DND-41 (cell line): ENCODE measurements around the gene GLIS2.

Source experiments
- ATAC-seq: fragments of 200-7000 bp; cut with Tn5 transposase; 3 replicates; pipeline ENCODE4 v1.9.1; 2021; ENCODE audit warnings: low read depth; ENCODE audit not compliant: insufficient read depth
- DNase-seq: peaks from one replicate; pipeline ENCODE4 v3.0.0-alpha.2; 2020
- H2AFZ ChIP-seq: 2 replicates; pipeline ENCODE4 v1.6.0; 2012; ENCODE audit warnings: low read depth, low read length
- H3K27ac ChIP-seq: 2 replicates; pipeline ENCODE4 v1.5.1; 2012; ENCODE audit warnings: low read length, inconsistent platforms
- H3K27me3 ChIP-seq: fragments of 200-600 bp; sonication (generic); 2 replicates; pipeline ENCODE4 v1.6.0; 2012; ENCODE audit warnings: low read length, mild to moderate bottlenecking, inconsistent platforms; ENCODE audit not compliant: insufficient read depth, poor library complexity
- H3K36me3 ChIP-seq: 2 replicates; pipeline ENCODE4 v1.5.1; 2012; ENCODE audit warnings: low read length, inconsistent platforms; ENCODE audit not compliant: insufficient read depth
- H3K4me1 ChIP-seq: 2 replicates; pipeline ENCODE4 v1.5.1; 2012; ENCODE audit warnings: mild to moderate bottlenecking, low read length; ENCODE audit not compliant: insufficient read depth
- H3K4me2 ChIP-seq: 2 replicates; pipeline ENCODE4 v1.6.0; 2012; ENCODE audit warnings: mild to moderate bottlenecking, moderate library complexity, low read length, inconsistent platforms; ENCODE audit not compliant: insufficient read depth
- H3K4me3 ChIP-seq, 2 experiments: fragments of 200-600 bp in 1 of 2; shearing (Covaris generic) in 1 of 2; 2 replicates each; pipeline ENCODE4 v1.5.1; 2012 to 2016; ENCODE audit warnings: inconsistent platforms in 2 of 2, low read length in 2 of 2, mild to moderate bottlenecking in 2 of 2, low read depth in 1 of 2, moderate library complexity in 1 of 2
- H3K79me2 ChIP-seq: 2 replicates; pipeline ENCODE4 v1.6.0; 2012; ENCODE audit warnings: low read length, inconsistent platforms; ENCODE audit not compliant: insufficient read depth
- H3K9ac ChIP-seq: 2 replicates; pipeline ENCODE4 v1.6.0; 2012; ENCODE audit warnings: low read depth, mild to moderate bottlenecking, inconsistent platforms, low read length, moderate library complexity
- H3K9me3 ChIP-seq: 2 replicates; pipeline ENCODE4 v1.5.1; 2012; ENCODE audit warnings: low read length, moderate library complexity, mild to moderate bottlenecking, inconsistent platforms; ENCODE audit not compliant: insufficient read depth, severe bottlenecking
- H4K20me1 ChIP-seq: 2 replicates; pipeline ENCODE4 v1.6.0; 2012; ENCODE audit warnings: low read length; ENCODE audit not compliant: insufficient read depth
- EZH2 ChIP-seq: IDR thresholded peaks from 3 replicates; pipeline ENCODE4 v1.6.1; 2012; ENCODE audit warnings: borderline replicate concordance, low read depth, mild to moderate bottlenecking, moderate library complexity, low read length, inconsistent platforms; ENCODE audit not compliant: severe bottlenecking
- TF ChIP-seq, protein P1 (sequence below): IDR thresholded peaks from 2 replicates; pipeline ENCODE4 v1.5.1; 2012; ENCODE audit warnings: borderline replicate concordance, low read length, moderate library complexity, mild to moderate bottlenecking; ENCODE audit not compliant: poor library complexity, severe bottlenecking; ENCODE audit errors: extremely low read depth

Gene GLIS2

DNA sequence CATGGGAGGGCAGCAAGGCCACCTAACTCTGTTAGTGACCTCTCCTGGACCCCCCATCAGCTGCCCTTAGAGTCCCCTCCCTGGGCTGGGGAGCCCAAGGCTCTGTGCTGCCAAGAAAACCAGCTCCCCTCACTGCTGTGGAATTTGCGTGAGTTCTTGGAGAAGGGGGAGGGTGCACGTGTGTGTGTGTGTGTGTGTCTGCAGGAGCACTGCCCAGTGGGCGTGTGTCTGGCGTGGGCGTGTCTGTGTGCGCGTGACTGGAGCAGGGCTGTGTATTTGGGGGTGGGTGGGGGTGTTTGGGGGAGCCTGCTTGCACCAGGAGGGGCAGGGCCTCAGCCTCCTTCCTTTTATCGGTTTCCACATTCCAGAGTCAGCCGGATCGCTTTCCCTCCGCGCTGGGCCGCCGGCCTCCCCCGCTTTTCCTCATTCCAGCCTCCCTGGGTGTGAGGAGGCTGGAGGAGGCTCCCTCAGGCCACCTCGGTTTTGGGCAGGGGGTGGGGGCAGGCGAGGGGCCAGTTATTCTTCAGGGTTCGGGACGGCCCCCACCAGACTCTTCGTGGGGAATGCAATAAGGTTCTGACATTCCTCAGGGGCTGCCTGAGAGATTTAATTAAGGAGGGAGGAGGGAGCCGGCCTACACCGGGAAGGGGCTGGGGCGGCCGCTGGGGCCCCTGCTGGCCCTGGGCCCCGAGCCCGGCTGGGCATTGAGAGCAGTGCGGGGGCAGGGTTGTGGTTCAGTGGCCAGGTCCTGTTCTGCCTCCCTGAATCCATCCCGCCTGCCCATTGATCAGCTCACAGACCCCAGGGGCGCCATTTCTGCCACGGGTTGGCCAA is 58.3 kb downstream of the GLIS2 start:
- no peaks in the 10 kb centered on the region for H3K79me2 ChIP-seq
- no peak for DNase-seq
- no peak overlapping the region for H3K4me3 ChIP-seq
- H3K27me3 ChIP-seq: no peaks in the 10 kb centered on the region
- no peak for TF ChIP-seq EZH2
- TF ChIP-seq, protein P1, sequence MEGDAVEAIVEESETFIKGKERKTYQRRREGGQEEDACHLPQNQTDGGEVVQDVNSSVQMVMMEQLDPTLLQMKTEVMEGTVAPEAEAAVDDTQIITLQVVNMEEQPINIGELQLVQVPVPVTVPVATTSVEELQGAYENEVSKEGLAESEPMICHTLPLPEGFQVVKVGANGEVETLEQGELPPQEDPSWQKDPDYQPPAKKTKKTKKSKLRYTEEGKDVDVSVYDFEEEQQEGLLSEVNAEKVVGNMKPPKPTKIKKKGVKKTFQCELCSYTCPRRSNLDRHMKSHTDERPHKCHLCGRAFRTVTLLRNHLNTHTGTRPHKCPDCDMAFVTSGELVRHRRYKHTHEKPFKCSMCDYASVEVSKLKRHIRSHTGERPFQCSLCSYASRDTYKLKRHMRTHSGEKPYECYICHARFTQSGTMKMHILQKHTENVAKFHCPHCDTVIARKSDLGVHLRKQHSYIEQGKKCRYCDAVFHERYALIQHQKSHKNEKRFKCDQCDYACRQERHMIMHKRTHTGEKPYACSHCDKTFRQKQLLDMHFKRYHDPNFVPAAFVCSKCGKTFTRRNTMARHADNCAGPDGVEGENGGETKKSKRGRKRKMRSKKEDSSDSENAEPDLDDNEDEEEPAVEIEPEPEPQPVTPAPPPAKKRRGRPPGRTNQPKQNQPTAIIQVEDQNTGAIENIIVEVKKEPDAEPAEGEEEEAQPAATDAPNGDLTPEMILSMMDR: no peak
- no peaks in the 10 kb centered on the region for H3K4me1 ChIP-seq
- H4K20me1 ChIP-seq: peaks cover 50% of the 10 kb centered on the region
- no peak overlapping the region for H3K4me2 ChIP-seq
- H3K9ac ChIP-seq: no peak overlapping the region
- H3K27ac ChIP-seq: no peak overlapping the region
- no peak overlapping the region for H2AFZ ChIP-seq
- ATAC-seq: no peak
- peaks cover 3% of the 10 kb centered on the region; the same call in 1 of the 2 replicates for H3K36me3 ChIP-seq
- no peaks in the 10 kb centered on the region for H3K9me3 ChIP-seq

DNA sequence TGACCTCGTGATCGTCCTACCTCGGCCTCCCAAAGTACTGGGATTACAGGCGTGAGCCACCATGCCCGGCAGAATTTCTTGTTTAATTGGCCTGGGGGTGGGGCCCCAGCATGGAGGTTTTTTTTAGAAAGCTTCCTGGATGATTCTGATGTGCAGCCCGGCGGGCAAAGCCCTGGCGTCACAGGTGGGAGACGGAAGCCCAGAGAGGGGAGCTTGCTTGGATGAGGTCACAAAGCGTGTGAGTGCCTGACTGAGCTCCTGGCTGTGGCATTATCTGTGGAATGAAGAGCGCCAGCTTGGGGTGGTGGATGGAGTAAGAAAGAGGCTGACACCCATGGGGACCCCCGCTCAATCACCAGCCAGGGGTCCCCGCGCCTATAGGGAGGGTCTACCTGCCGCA is 59.9 kb downstream of the GLIS2 start:
- Histone ChIP-seq H3K4me1 (no peaks in the 10 kb centered on the region), H3K79me2 (no peaks in the 10 kb centered on the region), H3K9me3 (no peaks in the 10 kb centered on the region), H2AFZ (no peak overlapping the region), H3K4me2 (no peak overlapping the region), H3K4me3 (no peak overlapping the region), H3K27ac (no peak overlapping the region), H4K20me1 (peaks cover 48% of the 10 kb centered on the region), H3K27me3 (no peaks in the 10 kb centered on the region), H3K36me3 (peaks cover 7% of the 10 kb centered on the region), H3K9ac (no peak overlapping the region)
- ATAC-seq (no peak), DNase-seq (no peak)
- no peak for TF ChIP-seq EZH2
- TF ChIP-seq, protein P1: no peak

DNA sequence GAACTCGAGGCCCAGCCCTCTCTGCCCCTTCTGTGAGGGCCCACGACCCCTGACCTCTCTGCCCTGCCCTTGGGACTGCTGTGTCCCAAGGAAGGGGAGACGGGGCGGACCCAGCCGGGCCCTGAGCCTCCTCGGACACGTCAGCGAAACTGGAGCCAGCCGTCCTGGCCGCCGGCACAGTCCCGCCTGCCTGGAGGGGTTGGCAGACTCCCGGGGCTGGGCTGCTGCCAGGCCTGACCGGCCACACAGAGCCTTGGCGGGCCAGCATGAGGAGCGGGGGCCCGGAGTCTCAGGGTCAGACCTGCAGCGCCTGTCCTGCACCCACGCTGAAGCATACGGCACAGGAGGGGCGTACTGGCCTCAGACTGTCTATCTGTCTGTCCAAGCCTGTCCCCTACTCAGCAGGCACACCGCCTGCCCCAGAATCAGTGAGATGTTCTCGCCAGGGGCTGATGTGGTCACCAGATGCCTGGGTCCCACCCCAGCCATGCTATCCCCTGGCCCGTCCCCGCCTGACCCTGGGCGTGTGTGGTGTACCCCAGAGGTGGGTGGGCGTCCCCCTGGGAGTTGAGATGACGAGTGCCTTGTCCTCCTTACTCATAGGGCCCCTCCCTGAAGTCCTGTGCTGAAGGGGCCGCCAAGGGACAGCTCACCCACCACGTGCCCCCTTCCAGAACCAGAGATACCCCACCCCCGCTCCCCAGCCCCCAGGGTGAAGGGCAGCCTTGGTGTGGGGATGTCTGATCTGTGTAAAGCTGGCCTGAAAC is 60.4 kb downstream of the GLIS2 start:
- Histone ChIP-seq H4K20me1 (peaks cover 51% of the 10 kb centered on the region), H3K9ac (no peak overlapping the region), H2AFZ (no peak overlapping the region), H3K79me2 (no peaks in the 10 kb centered on the region), H3K4me2 (no peak overlapping the region), H3K36me3 (peaks cover 7% of the 10 kb centered on the region), H3K27me3 (no peaks in the 10 kb centered on the region), H3K4me3 (no peak overlapping the region), H3K9me3 (no peaks in the 10 kb centered on the region), H3K4me1 (no peaks in the 10 kb centered on the region), H3K27ac (no peak overlapping the region)
- DNase-seq (no peak), ATAC-seq (no peak)
- TF ChIP-seq, protein P1: no peak
- TF ChIP-seq EZH2: no peak
